ENCODE data around the gene KCNAB1.
"Not testable (repeated sequence)": the region's sequence is repeated elsewhere in the genome, so short reads cannot be mapped to it uniquely, and the experiment has no call there.

DNA sequence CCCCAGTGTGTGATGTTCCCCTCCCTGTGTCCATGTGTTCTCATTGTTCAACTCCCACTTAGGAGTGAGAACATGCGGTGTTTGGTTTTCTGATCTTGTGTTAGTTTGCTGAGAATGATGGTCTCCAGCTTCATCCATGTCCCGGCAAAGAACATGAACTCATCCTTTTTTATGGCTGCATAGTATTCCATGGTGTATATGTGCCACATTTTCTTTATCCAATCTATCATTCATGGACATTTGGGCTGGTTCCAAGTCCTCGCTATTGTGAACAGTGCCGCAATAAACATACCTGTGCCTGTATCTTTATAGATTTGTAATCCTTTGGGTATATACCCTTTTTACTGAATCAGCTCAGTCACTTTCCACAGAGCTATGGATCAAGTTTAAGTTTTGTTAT is 24.7 kb upstream of the KCNAB1 start:
- TF ChIP-seq EZH2 (IDR thresholded peaks at IDR 0.05); ZNF274 (IDR thresholded peaks at IDR 0.05; ENCODE audit: low read depth, low read length): not testable (repeated sequence)
- TF ChIP-seq, protein P1, sequence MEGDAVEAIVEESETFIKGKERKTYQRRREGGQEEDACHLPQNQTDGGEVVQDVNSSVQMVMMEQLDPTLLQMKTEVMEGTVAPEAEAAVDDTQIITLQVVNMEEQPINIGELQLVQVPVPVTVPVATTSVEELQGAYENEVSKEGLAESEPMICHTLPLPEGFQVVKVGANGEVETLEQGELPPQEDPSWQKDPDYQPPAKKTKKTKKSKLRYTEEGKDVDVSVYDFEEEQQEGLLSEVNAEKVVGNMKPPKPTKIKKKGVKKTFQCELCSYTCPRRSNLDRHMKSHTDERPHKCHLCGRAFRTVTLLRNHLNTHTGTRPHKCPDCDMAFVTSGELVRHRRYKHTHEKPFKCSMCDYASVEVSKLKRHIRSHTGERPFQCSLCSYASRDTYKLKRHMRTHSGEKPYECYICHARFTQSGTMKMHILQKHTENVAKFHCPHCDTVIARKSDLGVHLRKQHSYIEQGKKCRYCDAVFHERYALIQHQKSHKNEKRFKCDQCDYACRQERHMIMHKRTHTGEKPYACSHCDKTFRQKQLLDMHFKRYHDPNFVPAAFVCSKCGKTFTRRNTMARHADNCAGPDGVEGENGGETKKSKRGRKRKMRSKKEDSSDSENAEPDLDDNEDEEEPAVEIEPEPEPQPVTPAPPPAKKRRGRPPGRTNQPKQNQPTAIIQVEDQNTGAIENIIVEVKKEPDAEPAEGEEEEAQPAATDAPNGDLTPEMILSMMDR (IDR thresholded peaks at IDR 0.05 in 2 of 3, conservative IDR thresholded peaks at IDR 0.05 in 1 of 3; ENCODE audit: borderline replicate concordance in 1 of 3, insufficient read depth in 1 of 3, low read depth in 2 of 3, low read length in 2 of 3), result not testable (repeated sequence)

All from HCT116 (cell line).